BE2C (cell line): ENCODE measurements around the gene SLC29A1.

Source experiments
- DNase-seq: peaks from one replicate; pipeline ENCODE4 v3.0.0-alpha.2; 2020
- H3K27me3 ChIP-seq: fragments of 250-450 bp; sonication (Bioruptor Pico); 2 replicates; pipeline ENCODE4 v1.5.1; 2020; ENCODE audit warnings: mild to moderate bottlenecking
- H3K36me3 ChIP-seq: fragments of 250-450 bp; sonication (Bioruptor Pico); 2 replicates; pipeline ENCODE4 v1.5.1; 2020; ENCODE audit warnings: mild to moderate bottlenecking
- H3K4me1 ChIP-seq: fragments of 250-450 bp; sonication (Bioruptor Pico); 2 replicates; pipeline ENCODE4 v1.5.1; 2020
- H3K4me3 ChIP-seq: 2 replicates; pipeline ENCODE4 v1.5.1; 2011; ENCODE audit warnings: low read depth, low read length
- H3K9me3 ChIP-seq: fragments of 250-450 bp; sonication (Bioruptor Pico); 2 replicates; pipeline ENCODE4 v1.5.1; 2020
- TF ChIP-seq, protein P1 (sequence below): IDR thresholded peaks from 2 replicates; pipeline ENCODE4 v1.5.1; 2012; ENCODE audit warnings: mild to moderate bottlenecking, low read depth, low read length

SLC29A1 gene

DNA sequence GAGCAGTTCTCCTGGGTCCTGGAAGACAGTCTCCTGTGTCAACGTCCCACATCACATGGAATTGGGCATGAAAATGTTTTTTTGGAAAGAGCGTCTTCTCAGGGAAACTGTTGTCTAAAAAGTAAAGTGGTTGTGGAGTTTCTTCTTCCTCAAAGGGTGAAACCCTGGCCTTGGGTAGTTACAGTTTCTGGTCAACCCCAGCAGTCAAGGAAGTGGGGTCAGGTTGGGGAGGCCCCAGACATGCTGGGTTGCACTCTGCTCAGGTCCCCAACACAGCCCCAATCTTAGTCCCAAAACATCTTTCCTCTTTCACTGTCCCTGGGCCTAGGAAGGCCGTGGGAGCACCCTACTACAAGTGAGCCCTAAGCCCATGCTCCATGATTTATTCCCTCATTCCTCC is 43.0 kb downstream of the SLC29A1 start:
- TF ChIP-seq, protein P1, sequence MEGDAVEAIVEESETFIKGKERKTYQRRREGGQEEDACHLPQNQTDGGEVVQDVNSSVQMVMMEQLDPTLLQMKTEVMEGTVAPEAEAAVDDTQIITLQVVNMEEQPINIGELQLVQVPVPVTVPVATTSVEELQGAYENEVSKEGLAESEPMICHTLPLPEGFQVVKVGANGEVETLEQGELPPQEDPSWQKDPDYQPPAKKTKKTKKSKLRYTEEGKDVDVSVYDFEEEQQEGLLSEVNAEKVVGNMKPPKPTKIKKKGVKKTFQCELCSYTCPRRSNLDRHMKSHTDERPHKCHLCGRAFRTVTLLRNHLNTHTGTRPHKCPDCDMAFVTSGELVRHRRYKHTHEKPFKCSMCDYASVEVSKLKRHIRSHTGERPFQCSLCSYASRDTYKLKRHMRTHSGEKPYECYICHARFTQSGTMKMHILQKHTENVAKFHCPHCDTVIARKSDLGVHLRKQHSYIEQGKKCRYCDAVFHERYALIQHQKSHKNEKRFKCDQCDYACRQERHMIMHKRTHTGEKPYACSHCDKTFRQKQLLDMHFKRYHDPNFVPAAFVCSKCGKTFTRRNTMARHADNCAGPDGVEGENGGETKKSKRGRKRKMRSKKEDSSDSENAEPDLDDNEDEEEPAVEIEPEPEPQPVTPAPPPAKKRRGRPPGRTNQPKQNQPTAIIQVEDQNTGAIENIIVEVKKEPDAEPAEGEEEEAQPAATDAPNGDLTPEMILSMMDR: no peak
- Histone ChIP-seq H3K27me3 (no peaks in the 10 kb centered on the region), H3K36me3 (no peaks in the 10 kb centered on the region; the same call in 1 of the 2 replicates), H3K9me3 (no peaks in the 10 kb centered on the region), H3K4me3 (no peak overlapping the region), H3K4me1 (peaks cover 1% of the 10 kb centered on the region; the same call in 1 of the 2 replicates)
- no peak for DNase-seq

DNA sequence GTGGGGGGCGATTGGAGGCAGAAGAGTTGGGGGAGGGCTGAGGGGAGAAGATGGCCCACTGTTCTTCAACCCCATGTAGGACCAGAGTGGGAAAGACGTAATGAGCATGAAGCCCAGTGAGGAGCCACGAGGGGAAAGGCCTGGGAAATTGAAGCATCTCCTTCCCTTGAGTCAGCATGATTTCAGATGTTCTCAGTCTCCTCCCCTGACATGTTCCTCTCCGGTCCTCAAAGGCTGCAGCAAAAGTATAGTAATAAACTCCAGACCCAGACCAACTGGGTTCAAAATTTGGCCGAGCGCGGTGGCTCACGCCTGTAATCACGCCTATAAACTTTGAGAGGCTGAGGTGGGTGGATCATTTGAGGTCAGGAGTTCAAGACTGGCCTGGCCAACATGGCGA is 43.9 kb downstream of the SLC29A1 start:
- TF ChIP-seq, protein P1: no peak
- Histone ChIP-seq H3K4me1 (peaks cover 4% of the 10 kb centered on the region; the same call in 1 of the 2 replicates), H3K27me3 (no peaks in the 10 kb centered on the region), H3K9me3 (no peaks in the 10 kb centered on the region), H3K4me3 (no peak overlapping the region), H3K36me3 (no peaks in the 10 kb centered on the region; the same call in 1 of the 2 replicates)
- DNase-seq: no peak

DNA sequence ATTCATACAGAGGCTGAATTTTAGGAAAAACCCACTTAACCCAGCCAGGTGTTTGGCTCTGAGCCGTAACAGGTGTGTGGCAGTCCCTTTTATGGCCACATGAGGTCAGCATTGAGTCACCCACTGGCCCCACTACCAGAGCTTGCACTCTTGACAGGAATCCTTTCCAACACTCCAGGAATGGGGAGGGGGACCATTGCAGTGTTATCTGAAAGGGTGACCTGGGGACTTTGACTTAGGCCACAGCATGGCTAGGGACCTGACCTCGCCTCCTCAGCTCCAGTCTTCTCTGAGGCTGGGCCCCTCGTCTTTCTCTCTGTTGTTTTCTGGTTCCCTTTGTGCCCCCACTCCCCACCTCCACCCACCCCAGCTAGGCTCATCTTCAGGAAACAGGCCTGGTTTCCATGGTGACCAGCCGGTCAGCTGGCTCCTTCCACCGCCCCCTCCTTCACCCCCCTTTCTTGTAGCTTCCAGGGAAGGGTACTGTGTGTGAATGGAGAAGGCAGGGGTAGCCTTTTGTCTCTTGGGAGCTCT is 44.8 kb downstream of the SLC29A1 start:
- Histone ChIP-seq H3K9me3 (no peaks in the 10 kb centered on the region), H3K4me3 (no peak overlapping the region), H3K27me3 (no peaks in the 10 kb centered on the region), H3K4me1 (peaks cover 4% of the 10 kb centered on the region; the same call in 1 of the 2 replicates), H3K36me3 (no peaks in the 10 kb centered on the region)
- TF ChIP-seq, protein P1: peak; percentile 99
- DNase-seq: peak; percentile 67

DNA sequence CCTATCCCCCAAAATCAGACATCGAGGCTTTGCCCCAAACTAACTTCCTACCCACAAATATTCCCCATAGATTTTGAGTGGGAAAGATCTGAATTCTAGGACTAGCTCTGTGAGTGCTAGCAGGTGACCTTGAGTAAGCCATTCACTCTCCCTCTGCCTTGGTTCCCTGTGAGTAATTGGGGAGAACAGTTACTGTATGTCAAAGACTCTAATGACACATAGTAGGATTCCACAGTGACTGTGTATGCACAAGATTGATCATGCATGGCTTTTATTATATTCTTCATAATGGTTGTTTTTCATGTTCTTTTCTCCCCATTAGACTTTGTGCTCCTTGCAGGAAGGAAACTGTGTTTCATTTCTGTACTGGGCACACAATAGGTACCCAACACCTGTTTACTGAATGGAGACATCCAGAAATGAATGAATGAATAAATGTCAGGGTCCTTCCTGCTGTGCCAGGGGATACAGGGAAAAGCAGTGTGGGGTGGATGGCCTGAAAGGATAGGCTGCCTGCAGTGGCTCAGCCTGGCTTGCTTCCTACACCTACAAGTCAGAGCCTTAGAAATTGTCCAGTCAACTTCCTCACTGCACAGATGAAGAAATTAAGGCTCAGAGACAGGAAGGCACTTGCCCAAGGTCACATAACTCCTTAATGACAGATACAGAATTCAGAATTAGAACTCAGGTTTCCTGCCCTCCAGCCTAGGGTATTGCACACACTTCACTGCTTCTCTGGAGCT is 46.0 kb downstream of the SLC29A1 start:
- H3K9me3 ChIP-seq: no peaks in the 10 kb centered on the region
- H3K36me3 ChIP-seq: no peaks in the 10 kb centered on the region
- peaks cover 4% of the 10 kb centered on the region; the same call in 1 of the 2 replicates for H3K4me1 ChIP-seq
- TF ChIP-seq, protein P1: no peak
- DNase-seq: no peak
- peak overlapping the region; percentile 48; the same call in 1 of the 2 replicates for H3K4me3 ChIP-seq
- no peaks in the 10 kb centered on the region for H3K27me3 ChIP-seq

DNA sequence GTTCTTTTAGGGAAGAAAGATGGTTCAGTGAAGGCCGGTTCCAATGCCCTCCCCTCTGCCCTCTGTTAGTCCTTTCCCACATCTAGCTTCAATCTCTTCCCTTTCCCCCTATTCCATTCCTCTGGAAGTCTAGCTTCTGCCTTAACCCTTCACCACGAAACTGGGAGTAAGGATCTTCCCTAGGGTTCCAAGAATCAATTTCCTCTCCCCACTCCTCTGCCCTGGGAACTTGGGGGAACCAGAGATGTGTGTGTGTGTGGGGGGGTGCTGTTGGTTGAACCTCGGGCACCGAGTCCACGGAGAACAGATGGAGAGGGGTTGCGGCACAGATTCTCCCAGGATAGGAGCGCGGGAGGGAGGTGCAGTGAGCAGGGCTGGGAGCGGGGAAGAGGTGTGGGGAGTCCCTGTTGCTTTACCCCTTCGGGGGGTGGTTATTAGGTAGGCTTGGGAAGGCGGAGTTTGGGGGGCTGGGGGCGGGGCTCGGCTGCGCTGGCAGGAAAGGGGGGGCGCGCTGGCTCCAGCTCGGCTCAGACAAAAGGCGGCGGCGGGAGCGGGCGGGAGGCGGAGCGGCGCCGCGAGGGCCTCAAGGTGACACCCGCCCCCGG is 46.6 kb downstream of the SLC29A1 start, which contains the start of gene TMEM151B:
TSS of gene TMEM151B (plus strand) at position 530 of the 605 bp plus-strand sequence. CDS start 293 bp downstream, outside the sequence.
- TF ChIP-seq, protein P1: no peak
- DNase-seq: no peak
- Histone ChIP-seq H3K9me3 (no peaks in the 10 kb centered on the region), H3K4me1 (peaks cover 4% of the 10 kb centered on the region; the same call in 1 of the 2 replicates), H3K4me3 (peak within 1 kb of the TSS; percentile 48), H3K27me3 (no peaks in the 10 kb centered on the region), H3K36me3 (no peaks in the 10 kb centered on the region)
